GM12878 (cell line): ENCODE measurements around the gene CSRNP2. TPM values are rescaled to one million over a fixed set of nuclear protein-coding genes. Genes with fewer than 3 reads are reported as not detected.

ENCODE experiments used
- ATAC-seq: fragments of 200-7000 bp; cut with Tn5 transposase; 3 replicates; pipeline ENCODE4 v1.9.1; 2020; ENCODE audit warnings: mild to moderate bottlenecking, moderate library complexity
- BruUV-seq: library from RNA; stranded (reverse); fragments of 400-500 nt; replicated peaks from 2 replicates; lab custom pipeline; 2021; lab: Mats Ljungman, UMichigan
- CTCF ChIA-PET: fragments of 300-600 bp; sonication (Branson Sonifier 250); formaldehyde crosslinking; extraction: SDS; loops from one replicate; lab custom pipeline; 2021; ENCODE audit warnings: inconsistent platforms; lab: Yijun Ruan, JAX
- POLR2A ChIA-PET: fragments of 350-600 bp; formaldehyde crosslinking; extraction: SDS; loops from one replicate; lab custom pipeline; 2021; ENCODE audit warnings: inconsistent platforms; lab: Charles Lee
- RAD21 ChIA-PET: fragments of 300-600 bp; sonication (Branson Sonifier 250); formaldehyde crosslinking; loops from one replicate; lab custom pipeline; 2023; ENCODE audit warnings: antibody characterized with exemption; ENCODE audit not compliant: unreplicated experiment; lab: Charles Lee
- SMC1A ChIA-PET: fragments of 300-600 bp; sonication (Branson Sonifier 250); formaldehyde crosslinking; loops from one replicate; lab custom pipeline; 2023; ENCODE audit not compliant: unreplicated experiment, uncharacterized antibody; lab: Charles Lee
- DNase-seq: peaks from one replicate; pipeline ENCODE4 v3.0.0-alpha.2; 2011; ENCODE audit warnings: low read depth, low spot score
- FAIRE-seq: peaks from 3 replicates; lab custom pipeline; 2011; peaks lifted over from hg19 to GRCh38; lab: Jason Lieb, UNC
- H2AFZ ChIP-seq: 2 replicates; pipeline ENCODE4 v1.6.0; 2011; ENCODE audit warnings: low read depth, low read length, control low read depth; ENCODE audit not compliant: control insufficient read depth
- H3K27ac ChIP-seq: 2 replicates; pipeline ENCODE4 v1.5.1; 2011; ENCODE audit warnings: control low read depth; ENCODE audit not compliant: control insufficient read depth, insufficient read depth
- H3K27me3 ChIP-seq, 2 experiments: replicated peaks in 1 of 2; 2 replicates each; pipeline versions ENCODE4 v1.6.0 to v1.6.1; 2011; ENCODE audit warnings: low read length in 1 of 2; ENCODE audit not compliant: control insufficient read depth in 2 of 2, insufficient read depth in 2 of 2
- H3K36me3 ChIP-seq, 2 experiments: 2 replicates each; pipeline ENCODE4 v1.5.1; 2011; ENCODE audit warnings: low read length in 1 of 2; ENCODE audit not compliant: control insufficient read depth in 2 of 2, insufficient read depth in 2 of 2
- H3K4me1 ChIP-seq: 2 replicates; pipeline ENCODE4 v1.6.1; 2011; ENCODE audit warnings: mild to moderate bottlenecking, low read length, moderate library complexity, mixed read lengths; ENCODE audit not compliant: control insufficient read depth, insufficient read depth
- H3K4me2 ChIP-seq: 2 replicates; pipeline ENCODE4 v1.6.0; 2011; ENCODE audit warnings: control low read depth; ENCODE audit not compliant: control insufficient read depth, insufficient read depth
- H3K4me3 ChIP-seq: fragments of 200-600 bp; sonication (generic); 2 replicates; pipeline ENCODE4 v1.5.1; 2016
- H3K79me2 ChIP-seq: 2 replicates; pipeline ENCODE4 v1.6.0; 2011; ENCODE audit warnings: low read length; ENCODE audit not compliant: control insufficient read depth, insufficient read depth
- H3K9ac ChIP-seq: 2 replicates; pipeline ENCODE4 v1.8.0; 2011; ENCODE audit warnings: low read length, control low read depth, mixed read lengths; ENCODE audit not compliant: control insufficient read depth, insufficient read depth
- H3K9me3 ChIP-seq: replicated peaks from 3 replicates; pipeline ENCODE4 v1.5.1; 2011; ENCODE audit warnings: mild to moderate bottlenecking, low read length; ENCODE audit not compliant: control insufficient read depth, insufficient read depth
- H4K20me1 ChIP-seq: 2 replicates; pipeline ENCODE4 v1.6.0; 2011; ENCODE audit not compliant: control insufficient read depth, insufficient read depth
- CBX3 ChIP-seq: fragments of 200-600 bp; sonication (generic); IDR thresholded peaks from 2 replicates; pipeline ENCODE4 v1.6.1; 2016; ENCODE audit warnings: low read depth, borderline replicate concordance
- E2F8 ChIP-seq: fragments of 450-650 bp; IDR thresholded peaks from 2 replicates; pipeline ENCODE4 v1.6.1; 2018; ENCODE audit warnings: mild to moderate bottlenecking, low read depth, moderate library complexity; ENCODE audit not compliant: partially characterized antibody
- IKZF2 ChIP-seq, 2 experiments: fragments of 450-650 bp; IDR thresholded peaks; 2 replicates each; pipeline ENCODE4 v1.6.1; 2017; ENCODE audit warnings: mild to moderate bottlenecking in 2 of 2, moderate library complexity in 2 of 2
- MXI1 ChIP-seq: fragments of 150-350 bp; IDR thresholded peaks from 2 replicates; pipeline ENCODE4 v1.6.1; 2011; ENCODE audit warnings: low read depth, mild to moderate bottlenecking, inconsistent platforms, low read length, improper control_type of control experiment
- MYC ChIP-seq: IDR thresholded peaks from 2 replicates; pipeline ENCODE4 v1.6.1; 2011; ENCODE audit warnings: mild to moderate bottlenecking, low read length, moderate library complexity, inconsistent platforms; ENCODE audit not compliant: insufficient read depth, insufficient replicate concordance, insufficient read length, severe bottlenecking
- NR2C2 ChIP-seq: IDR thresholded peaks from 2 replicates; pipeline ENCODE4 v1.6.1; 2011; ENCODE audit warnings: borderline replicate concordance, low read depth; ENCODE audit not compliant: control insufficient read depth, insufficient read length
- NRF1 ChIP-seq: conservative IDR thresholded peaks from 2 replicates; pipeline ENCODE4 v1.6.1; 2011; ENCODE audit warnings: mild to moderate bottlenecking, low read depth, low read length, improper control_type of control experiment
- PAX8 ChIP-seq: fragments of 450-650 bp; IDR thresholded peaks from 2 replicates; pipeline ENCODE4 v1.6.1; 2017; ENCODE audit warnings: mild to moderate bottlenecking, moderate library complexity
- RBBP5 ChIP-seq: fragments of 200-600 bp; sonication (generic); conservative IDR thresholded peaks from 2 replicates; pipeline ENCODE4 v1.6.1; 2016
- ZNF274 ChIP-seq: IDR thresholded peaks from one replicate; pipeline ENCODE4 v1.8.0; 2011; ENCODE audit not compliant: insufficient read length, insufficient read depth
- ZZZ3 ChIP-seq: IDR thresholded peaks from 2 replicates; pipeline ENCODE4 v1.6.1; 2011; ENCODE audit warnings: low read depth; ENCODE audit not compliant: control insufficient read depth, insufficient read length
- WGBS: methylation state at CpG from one replicate; pipeline ENCODE4 v1.1.6; 2016; ENCODE audit warnings: low lambda C conversion rate; ENCODE audit not compliant: insufficient replicate concordance, insufficient coverage; ENCODE audit errors: missing lambda C conversion rate; 5-methylcytosine and 5-hydroxymethylcytosine counted together
- in situ Hi-C: fragments of 300-500 bp; cut with MboI; formaldehyde crosslinking; loops from 9 replicates; pipeline ENCODE4 v1.14.3; 2018; ENCODE audit warnings: mixed read lengths
- intact Hi-C: fragments of 100-400 bp; cut with micrococcal nuclease; formaldehyde crosslinking; loops from one replicate; pipeline ENCODE4 v1.14.2; 2022; ENCODE audit not compliant: unreplicated experiment
- polyA plus RNA-seq, 11 experiments: library from polyadenylated mRNA; depleted of rRNA in 4 of 11; unstranded in 6 of 11; stranded (reverse) in 5 of 11; fragments of >200 nt; fragmentation: Nextera tagmentation in 4 of 11; fragmentation: Illumina TruSeq in 1 of 11; extraction: Ambion mirVana in 4 of 11; extraction: Trizol in 1 of 11; gene quantifications; 1 replicate in 1 of 11; 2 replicates in 10 of 11; pipeline versions ENCODE4 v1.2.1 to v1.2.3, GENCODE V29; 2011 to 2016; ENCODE audit warnings: inconsistent platforms in 2 of 11, missing spikeins in 2 of 11, low read depth in 1 of 11
- total RNA-seq, 4 experiments: library from RNA; depleted of rRNA in 3 of 4; stranded (reverse); fragments of >200 nt in 3 of 4; fragmentation: Illumina TruSeq in 1 of 4; extraction: Trizol in 1 of 4; gene quantifications; 2 replicates each; pipeline versions ENCODE4 v1.2.1 to v1.2.3, GENCODE V29; 2013 to 2021

Gene CSRNP2
- total and polyA plus RNA-seq, 10 of the 15 experiments (the other 5 are each of a cell fraction or from before 2014, with no cell fraction given): 1.2 to 12.1 (median 6.3) TPM

GRCh38 chr12:51059086-51059485 is 24.3 kb downstream of the CSRNP2 start:
- ChIA-PET POLR2A (interaction anchor here (0.9 kb wide), 1 partner anchor 15 kb away, joined by 3 read pairs; no protein-coding TSS in a partner anchor), CTCF (interaction anchor here (1.5 kb wide), 1 partner anchor 282 kb away, joined by 6 read pairs; no protein-coding TSS in a partner anchor)
- no peak for FAIRE-seq

More at GRCh38 chr12:51059086-51059485, 24.3 kb downstream of the CSRNP2 start:
- Histone ChIP-seq H3K36me3 (peaks cover 13 to 37% of the 10 kb centered on the region in 2 experiments), H3K4me1 (no peaks in the 10 kb centered on the region), H3K9ac (no peak overlapping the region), H2AFZ (no peak overlapping the region), H4K20me1 (no peaks in the 10 kb centered on the region), H3K27ac (no peak overlapping the region), H3K79me2 (no peaks in the 10 kb centered on the region), H3K4me2 (no peak overlapping the region), H3K4me3 (no peak overlapping the region), H3K27me3 (no peaks in the 10 kb centered on the region), H3K9me3 (no peaks in the 10 kb centered on the region)
- DNase-seq (no peak), ATAC-seq (no peak)
- 90% methylated on average over 7 of the region's 7 CpGs for WGBS
- ChIA-PET RAD21 (no interaction called here), SMC1A (interaction anchor here (1.6 to 2.3 kb wide), 2 partner anchors 10 to 17 kb away, joined by 3 to 6 read pairs; partner anchors contain the start of gene LETMD1)
- BruUV-seq: no TSS peak
- in situ Hi-C loops (no loop called here), intact Hi-C loops (no loop called here)
- TF ChIP-seq E2F8 (no peak), CBX3 (no peak), IKZF2 (IDR thresholded peaks at IDR 0.05) (no peak), RBBP5 (no peak), NR2C2 (no peak), ZNF274 (no peak), PAX8 (no peak), ZZZ3 (no peak), MYC (no peak), MXI1 (no peak), NRF1 (no peak)
